ENCODE data around the gene ATP6AP1.

GRCh38 chrX:154481911-154482601 lies 53.6 kb downstream of the ATP6AP1 start:
- TF ChIP-seq, protein P1, sequence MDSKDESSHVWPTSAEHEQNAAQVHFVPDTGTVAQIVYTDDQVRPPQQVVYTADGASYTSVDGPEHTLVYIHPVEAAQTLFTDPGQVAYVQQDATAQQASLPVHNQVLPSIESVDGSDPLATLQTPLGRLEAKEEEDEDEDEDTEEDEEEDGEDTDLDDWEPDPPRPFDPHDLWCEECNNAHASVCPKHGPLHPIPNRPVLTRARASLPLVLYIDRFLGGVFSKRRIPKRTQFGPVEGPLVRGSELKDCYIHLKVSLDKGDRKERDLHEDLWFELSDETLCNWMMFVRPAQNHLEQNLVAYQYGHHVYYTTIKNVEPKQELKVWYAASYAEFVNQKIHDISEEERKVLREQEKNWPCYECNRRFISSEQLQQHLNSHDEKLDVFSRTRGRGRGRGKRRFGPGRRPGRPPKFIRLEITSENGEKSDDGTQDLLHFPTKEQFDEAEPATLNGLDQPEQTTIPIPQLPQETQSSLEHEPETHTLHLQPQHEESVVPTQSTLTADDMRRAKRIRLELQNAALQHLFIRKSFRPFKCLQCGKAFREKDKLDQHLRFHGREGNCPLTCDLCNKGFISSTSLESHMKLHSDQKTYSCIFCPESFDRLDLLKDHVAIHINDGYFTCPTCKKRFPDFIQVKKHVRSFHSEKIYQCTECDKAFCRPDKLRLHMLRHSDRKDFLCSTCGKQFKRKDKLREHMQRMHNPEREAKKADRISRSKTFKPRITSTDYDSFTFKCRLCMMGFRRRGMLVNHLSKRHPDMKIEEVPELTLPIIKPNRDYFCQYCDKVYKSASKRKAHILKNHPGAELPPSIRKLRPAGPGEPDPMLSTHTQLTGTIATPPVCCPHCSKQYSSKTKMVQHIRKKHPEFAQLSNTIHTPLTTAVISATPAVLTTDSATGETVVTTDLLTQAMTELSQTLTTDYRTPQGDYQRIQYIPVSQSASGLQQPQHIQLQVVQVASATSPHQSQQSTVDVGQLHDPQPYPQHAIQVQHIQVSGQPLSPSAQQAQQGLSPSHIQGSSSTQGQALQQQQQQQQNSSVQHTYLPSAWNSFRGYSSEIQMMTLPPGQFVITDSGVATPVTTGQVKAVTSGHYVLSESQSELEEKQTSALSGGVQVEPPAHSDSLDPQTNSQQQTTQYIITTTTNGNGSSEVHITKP (CRISPR knock-in tag; IDR thresholded peaks at IDR 0.05; ENCODE audit: low read depth) = no peak
- TF ChIP-seq FOXA1 (IDR thresholded peaks at IDR 0.05) (no peak), FOXA1 (CRISPR knock-in tag; IDR thresholded peaks at IDR 0.05) (no peak)
- TF ChIP-seq, protein P2, sequence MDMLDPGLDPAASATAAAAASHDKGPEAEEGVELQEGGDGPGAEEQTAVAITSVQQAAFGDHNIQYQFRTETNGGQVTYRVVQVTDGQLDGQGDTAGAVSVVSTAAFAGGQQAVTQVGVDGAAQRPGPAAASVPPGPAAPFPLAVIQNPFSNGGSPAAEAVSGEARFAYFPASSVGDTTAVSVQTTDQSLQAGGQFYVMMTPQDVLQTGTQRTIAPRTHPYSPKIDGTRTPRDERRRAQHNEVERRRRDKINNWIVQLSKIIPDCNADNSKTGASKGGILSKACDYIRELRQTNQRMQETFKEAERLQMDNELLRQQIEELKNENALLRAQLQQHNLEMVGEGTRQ (IDR thresholded peaks at IDR 0.05; ENCODE audit: low read depth, low read length) = peak; percentile 21; the same call in 1 of the 2 replicates
- TF ChIP-seq, protein P2 (CRISPR knock-in tag; IDR thresholded peaks at IDR 0.05; ENCODE audit: borderline replicate concordance) = no peak
